ENCODE results near the gene EFNA4.

The EFNA4 gene

GRCh38 chr1:155075535-155075934, 12.0 kb downstream of the EFNA4 start:
- no peak for DNase-seq

- DNase-seq: no peak
These were observed 12.8 kb downstream of the EFNA4 start for GRCh38 chr1:155076371-155076770.

- DNase-seq: no peak
These were observed 13.8 kb downstream of the EFNA4 start for GRCh38 chr1:155077346-155077745.

- no peak for DNase-seq
These were observed 14.4 kb downstream of the EFNA4 start for GRCh38 chr1:155077758-155078445.

GRCh38 chr1:155078469-155079209, 15.1 kb downstream of the EFNA4 start, which contains the start of gene EFNA3:
Gene EFNA3 (plus strand): TSS chr1:155078837. CDS start chr1:155078942, 105 bp downstream.
- DNase-seq: peak; percentile 68

- DNase-seq: no peak
These were observed 15.6 kb downstream of the EFNA4 start for GRCh38 chr1:155079210-155079486.

GRCh38 chr1:155079487-155080311, 16.2 kb downstream of the EFNA4 start:
- no peak for DNase-seq

GRCh38 chr1:155080312-155081228, 17.0 kb downstream of the EFNA4 start:
- DNase-seq: peak; percentile 42

- peak; percentile 42 for DNase-seq
These were observed 18.1 kb downstream of the EFNA4 start for GRCh38 chr1:155081472-155082300.

- peak; percentile 46 for DNase-seq
These were observed 18.9 kb downstream of the EFNA4 start for GRCh38 chr1:155082301-155083051.

GRCh38 chr1:155083052-155083541, 19.6 kb downstream of the EFNA4 start:
- DNase-seq: no peak

- DNase-seq: no peak
These were observed 20.6 kb downstream of the EFNA4 start for GRCh38 chr1:155083865-155084721.

GRCh38 chr1:155084722-155085503, 21.4 kb downstream of the EFNA4 start:
- DNase-seq: peak; percentile 91

- peak; percentile 81 for DNase-seq
These were observed 22.1 kb downstream of the EFNA4 start for GRCh38 chr1:155085504-155086127.

- DNase-seq: peak; percentile 83
These were observed 22.7 kb downstream of the EFNA4 start for GRCh38 chr1:155086128-155086741.

- no peak for DNase-seq
These were observed 23.5 kb downstream of the EFNA4 start for GRCh38 chr1:155086856-155087535.
